Measurements from ENCODE around the gene RAD51D.

DNA sequence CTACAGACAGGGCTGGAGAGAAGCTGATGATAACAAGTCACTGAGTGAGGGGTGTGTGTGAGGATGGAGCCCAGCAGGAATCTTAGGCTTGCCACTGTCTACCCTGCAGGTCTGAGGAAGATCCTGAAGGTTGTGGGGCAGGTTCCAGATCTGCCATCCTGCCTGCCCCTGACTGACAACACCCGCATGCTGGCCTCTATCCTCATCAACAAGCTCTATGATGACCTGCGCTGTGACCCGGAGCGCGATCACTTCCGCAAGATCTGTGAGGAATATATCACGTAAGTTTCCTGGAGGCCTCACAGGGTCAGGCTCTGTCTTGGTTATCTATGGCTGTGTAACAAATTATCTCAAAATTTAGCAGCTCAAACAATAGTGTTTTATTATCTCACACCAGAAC is 44.2 kb upstream of the RAD51D start:
- TF ChIP-seq, protein P1, sequence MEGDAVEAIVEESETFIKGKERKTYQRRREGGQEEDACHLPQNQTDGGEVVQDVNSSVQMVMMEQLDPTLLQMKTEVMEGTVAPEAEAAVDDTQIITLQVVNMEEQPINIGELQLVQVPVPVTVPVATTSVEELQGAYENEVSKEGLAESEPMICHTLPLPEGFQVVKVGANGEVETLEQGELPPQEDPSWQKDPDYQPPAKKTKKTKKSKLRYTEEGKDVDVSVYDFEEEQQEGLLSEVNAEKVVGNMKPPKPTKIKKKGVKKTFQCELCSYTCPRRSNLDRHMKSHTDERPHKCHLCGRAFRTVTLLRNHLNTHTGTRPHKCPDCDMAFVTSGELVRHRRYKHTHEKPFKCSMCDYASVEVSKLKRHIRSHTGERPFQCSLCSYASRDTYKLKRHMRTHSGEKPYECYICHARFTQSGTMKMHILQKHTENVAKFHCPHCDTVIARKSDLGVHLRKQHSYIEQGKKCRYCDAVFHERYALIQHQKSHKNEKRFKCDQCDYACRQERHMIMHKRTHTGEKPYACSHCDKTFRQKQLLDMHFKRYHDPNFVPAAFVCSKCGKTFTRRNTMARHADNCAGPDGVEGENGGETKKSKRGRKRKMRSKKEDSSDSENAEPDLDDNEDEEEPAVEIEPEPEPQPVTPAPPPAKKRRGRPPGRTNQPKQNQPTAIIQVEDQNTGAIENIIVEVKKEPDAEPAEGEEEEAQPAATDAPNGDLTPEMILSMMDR (tag by site-specific recombination; IDR thresholded peaks at IDR 0.05): no peak
- TF ChIP-seq ZNF423 (tag by site-specific recombination; IDR thresholded peaks at IDR 0.05): no peak
- TF ChIP-seq, protein P2, sequence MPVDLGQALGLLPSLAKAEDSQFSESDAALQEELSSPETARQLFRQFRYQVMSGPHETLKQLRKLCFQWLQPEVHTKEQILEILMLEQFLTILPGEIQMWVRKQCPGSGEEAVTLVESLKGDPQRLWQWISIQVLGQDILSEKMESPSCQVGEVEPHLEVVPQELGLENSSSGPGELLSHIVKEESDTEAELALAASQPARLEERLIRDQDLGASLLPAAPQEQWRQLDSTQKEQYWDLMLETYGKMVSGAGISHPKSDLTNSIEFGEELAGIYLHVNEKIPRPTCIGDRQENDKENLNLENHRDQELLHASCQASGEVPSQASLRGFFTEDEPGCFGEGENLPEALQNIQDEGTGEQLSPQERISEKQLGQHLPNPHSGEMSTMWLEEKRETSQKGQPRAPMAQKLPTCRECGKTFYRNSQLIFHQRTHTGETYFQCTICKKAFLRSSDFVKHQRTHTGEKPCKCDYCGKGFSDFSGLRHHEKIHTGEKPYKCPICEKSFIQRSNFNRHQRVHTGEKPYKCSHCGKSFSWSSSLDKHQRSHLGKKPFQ (tag by site-specific recombination; IDR thresholded peaks at IDR 0.05): no peak
